K562 (cell line): ENCODE results near the gene ASB15. TPM values are rescaled to one million over a fixed set of nuclear protein-coding genes. Genes with fewer than 3 reads are reported as not detected.
A peak's percentile ranks its signal among the peaks of the same experiment; 100 is the strongest.

Source experiments
- ATAC-seq: fragments of 200-7000 bp; cut with Tn5 transposase; 3 replicates; pipeline ENCODE4 v1.9.1; 2020; ENCODE audit warnings: moderate library complexity
- BruUV-seq: library from RNA; stranded (reverse); fragments of 400-500 nt; replicated peaks from 2 replicates; lab custom pipeline; 2021; lab: Mats Ljungman, UMichigan
- CTCF ChIA-PET: fragments of 300-600 bp; formaldehyde crosslinking; extraction: SDS; loops from one replicate; lab custom pipeline; 2021; ENCODE audit warnings: low intra/inter-chr PET ratio; lab: Yijun Ruan, JAX
- POLR2A ChIA-PET: fragments of 300-600, 350-650 bp; sonication (Branson Sonifier 250); formaldehyde crosslinking; extraction: SDS; loops from one replicate; lab custom pipeline; 2021; ENCODE audit warnings: antibody characterized with exemption, inconsistent platforms; lab: Yijun Ruan, JAX
- DNase-seq, 4 experiments: peaks; one replicate each; pipeline versions ENCODE4 v3.0.0 to v3.0.0-alpha.2; 2011 to 2018; ENCODE audit warnings: low spot score in 3 of 4, mixed read lengths in 3 of 4; ENCODE audit errors: extremely low read depth in 1 of 4
- FAIRE-seq: peaks from 2 replicates; lab custom pipeline; 2011; peaks lifted over from hg19 to GRCh38; lab: Jason Lieb, UNC
- H2AFZ ChIP-seq: 2 replicates; pipeline ENCODE4 v1.6.0; 2011; ENCODE audit warnings: low read depth, low read length, control low read depth, inconsistent platforms
- H3K27ac ChIP-seq: fragments of 200-600 bp; 3 replicates; pipeline ENCODE4 v1.8.0; 2011; ENCODE audit warnings: low read depth, mild to moderate bottlenecking, control low read depth, inconsistent platforms, low read length, moderate library complexity, mixed read lengths; ENCODE audit errors: extremely low read depth
- H3K27me3 ChIP-seq, 2 experiments: fragments of 300-600 bp in 1 of 2; 2 replicates in 1 of 2; 3 replicates in 1 of 2; pipeline versions ENCODE4 v1.6.0 to v1.8.0; 2011; ENCODE audit warnings: inconsistent platforms in 2 of 2, low read length in 2 of 2, mild to moderate bottlenecking in 1 of 2, mixed read lengths in 1 of 2, moderate library complexity in 1 of 2; ENCODE audit not compliant: control insufficient read depth in 2 of 2, insufficient read depth in 2 of 2
- H3K36me3 ChIP-seq: fragments of 300-600 bp; 3 replicates; pipeline ENCODE4 v1.8.0; 2011; ENCODE audit warnings: mild to moderate bottlenecking, low read length, inconsistent platforms; ENCODE audit not compliant: control insufficient read depth, insufficient read depth
- H3K4me1 ChIP-seq, 2 experiments: fragments of 200-600 bp in 1 of 2; replicated peaks in 1 of 2; 2 replicates in 1 of 2; 3 replicates in 1 of 2; pipeline versions ENCODE4 v1.5.1 to v1.8.0; 2011; ENCODE audit warnings: inconsistent platforms in 2 of 2, low read length in 2 of 2, mild to moderate bottlenecking in 1 of 2, mixed read lengths in 1 of 2, moderate library complexity in 1 of 2; ENCODE audit not compliant: control insufficient read depth in 2 of 2, insufficient read depth in 2 of 2
- H3K4me2 ChIP-seq: 2 replicates; pipeline ENCODE4 v1.6.1; 2011; ENCODE audit warnings: low read length, control low read depth, inconsistent platforms, mixed read lengths; ENCODE audit not compliant: insufficient read depth
- H3K4me3 ChIP-seq: fragments of 200-600 bp; sonication (generic), shearing (Covaris generic); 2 replicates; pipeline ENCODE4 v1.5.1; 2016; ENCODE audit warnings: control low read depth, inconsistent platforms
- H3K79me2 ChIP-seq: fragments of 200-600 bp; 3 replicates; pipeline ENCODE4 v1.8.0; 2011; ENCODE audit warnings: low read length, inconsistent platforms; ENCODE audit not compliant: control insufficient read depth, insufficient read depth
- H3K9ac ChIP-seq, 2 experiments: 2 replicates each; pipeline versions ENCODE4 v1.6.0 to v1.6.1; 2011; ENCODE audit warnings: low read depth in 2 of 2, low read length in 2 of 2, control low read depth in 1 of 2, inconsistent platforms in 1 of 2, mild to moderate bottlenecking in 1 of 2, mixed read lengths in 1 of 2; ENCODE audit not compliant: insufficient read depth in 1 of 2
- H3K9me1 ChIP-seq: one replicate; pipeline ENCODE4 v1.6.0; 2011; ENCODE audit warnings: inconsistent platforms, mild to moderate bottlenecking, low read length, moderate library complexity; ENCODE audit not compliant: control insufficient read depth, insufficient read depth
- H3K9me3 ChIP-seq: replicated peaks from 2 replicates; pipeline ENCODE4 v1.5.1; 2011; ENCODE audit warnings: low read depth, low read length, inconsistent platforms; ENCODE audit not compliant: control insufficient read depth, insufficient read depth
- H4K20me1 ChIP-seq: replicated peaks from 2 replicates; pipeline ENCODE4 v1.6.1; 2011; ENCODE audit warnings: low read length, inconsistent platforms, mixed read lengths; ENCODE audit not compliant: control insufficient read depth, insufficient read depth
- BHLHE40 ChIP-seq: IDR thresholded peaks from 2 replicates; pipeline ENCODE4 v1.6.1; 2011; ENCODE audit warnings: low read length, improper control_type of control experiment
- C11orf30 ChIP-seq: fragments of 450-650 bp; IDR thresholded peaks from 2 replicates; pipeline ENCODE4 v1.6.1; 2016; ENCODE audit warnings: low read depth, mild to moderate bottlenecking
- DACH1 ChIP-seq: fragments of 450-650 bp; IDR thresholded peaks from 2 replicates; pipeline ENCODE4 v1.6.1; 2018; ENCODE audit not compliant: partially characterized antibody
- EP400 ChIP-seq: fragments of 450-650 bp; IDR thresholded peaks from 2 replicates; pipeline ENCODE4 v1.6.1; 2017; ENCODE audit warnings: antibody characterized with exemption, mild to moderate bottlenecking, moderate library complexity
- FOSL1 ChIP-seq: fragments of 200-800 bp; sonication (Bioruptor generic); conservative IDR thresholded peaks from 2 replicates; pipeline ENCODE4 v1.6.1; 2016; ENCODE audit warnings: missing genetic modification characterization, missing compliant biosample characterization
- HDAC2 ChIP-seq: fragments of 450-650 bp; IDR thresholded peaks from 2 replicates; pipeline ENCODE4 v1.6.1; 2016; ENCODE audit warnings: mild to moderate bottlenecking
- HMG20B ChIP-seq: fragments of 250-450 bp; sonication (Bioruptor Pico); IDR thresholded peaks from 2 replicates; pipeline ENCODE4 v1.5.0; 2021; ENCODE audit warnings: mild to moderate bottlenecking
- MAFF ChIP-seq: IDR thresholded peaks from 2 replicates; pipeline ENCODE4 v1.6.1; 2012; ENCODE audit warnings: low read length, improper control_type of control experiment
- MAFG ChIP-seq: fragments of 450-650 bp; conservative IDR thresholded peaks from 2 replicates; pipeline ENCODE4 v1.6.1; 2016; ENCODE audit warnings: missing genetic modification characterization, missing compliant biosample characterization
- MAFK ChIP-seq: IDR thresholded peaks from 2 replicates; pipeline ENCODE4 v1.6.1; 2011; ENCODE audit warnings: low read length, improper control_type of control experiment
- NCOA2 ChIP-seq, 2 experiments: fragments of 450-650 bp; IDR thresholded peaks; 2 replicates each; pipeline ENCODE4 v1.6.1; 2018; ENCODE audit warnings: mild to moderate bottlenecking in 2 of 2, moderate library complexity in 1 of 2; ENCODE audit not compliant: partially characterized antibody in 2 of 2
- NRF1 ChIP-seq, 2 experiments: fragments of 450-650 bp; IDR thresholded peaks in 1 of 2; conservative IDR thresholded peaks in 1 of 2; 2 replicates each; pipeline ENCODE4 v1.6.1; 2014; ENCODE audit warnings: mild to moderate bottlenecking in 2 of 2
- SREBF1 ChIP-seq: fragments of 150-350 bp; IDR thresholded peaks from 2 replicates; pipeline ENCODE4 v1.6.1; 2014; ENCODE audit warnings: antibody characterized with exemption, low read depth, low read length, borderline replicate concordance
- SRSF7 ChIP-seq: fragments of 200-400 bp; formaldehyde crosslinking; optimal IDR thresholded peaks from 2 replicates; pipeline ENCODE3; 2017; ENCODE audit warnings: mild to moderate bottlenecking, low read depth, low read length
- ZNF316 ChIP-seq: fragments of 450-650 bp; IDR thresholded peaks from 2 replicates; pipeline ENCODE4 v1.6.1; 2016
- ZNF785 ChIP-seq: fragments of 250-450 bp; sonication (Bioruptor Pico); IDR thresholded peaks from 2 replicates; pipeline ENCODE4 v1.4.0; 2020; ENCODE audit warnings: mild to moderate bottlenecking
- WGBS: fragments of 100-300 bp; shearing (Covaris generic); methylation state at CpG from one replicate; pipeline ENCODE4 v1.1.6; 2016; ENCODE audit warnings: low coverage, mixed read lengths; ENCODE audit not compliant: insufficient coverage; ENCODE audit errors: missing lambda C conversion rate; 5-methylcytosine and 5-hydroxymethylcytosine counted together
- in situ Hi-C: fragments of 300-500 bp; cut with MboI; formaldehyde crosslinking; loops from 4 replicates; pipeline ENCODE4 v1.15.0; 2018; ENCODE audit warnings: inconsistent platforms, mixed read lengths
- intact Hi-C: fragments of 100-400 bp; cut with micrococcal nuclease; formaldehyde crosslinking; loops from 2 replicates; pipeline ENCODE4 v1.14.2; 2022
- polyA plus RNA-seq, 8 experiments: library from polyadenylated mRNA; depleted of rRNA in 4 of 8; stranded (reverse) in 5 of 8; unstranded in 3 of 8; fragments of >200 nt; fragmentation: Nextera tagmentation in 2 of 8; fragmentation: Illumina TruSeq in 1 of 8; extraction: Ambion mirVana in 2 of 8; extraction: Trizol in 1 of 8; gene quantifications; 2 replicates each; pipeline versions ENCODE4 v1.2.1 to v1.2.3, GENCODE V29; 2011 to 2014; ENCODE audit warnings: inconsistent platforms in 1 of 8, missing spikeins in 1 of 8
- total RNA-seq, 7 experiments: library from RNA; depleted of rRNA in 6 of 7; stranded (reverse); fragments of >200 nt in 6 of 7; fragmentation: Illumina TruSeq in 2 of 7; extraction: Trizol in 2 of 7; gene quantifications; 2 replicates each; pipeline versions ENCODE4 v1.2.1 to v1.2.3, GENCODE V29; 2011 to 2021; ENCODE audit warnings: low replicate concordance in 1 of 7

Gene ASB15
- total and polyA plus RNA-seq, 9 of the 15 experiments (the other 6 are each of a cell fraction or from before 2014, with no cell fraction given): 0.03 to 0.14 (median 0.04) TPM; not detected in 3

- ChIA-PET CTCF (no interaction called here), POLR2A (no interaction called here)
- Histone ChIP-seq H2AFZ (no peak overlapping the region), H3K9ac (no peak overlapping the region), H3K36me3 (no peaks in the 10 kb centered on the region), H3K79me2 (no peaks in the 10 kb centered on the region), H3K4me2 (no peak overlapping the region), H4K20me1 (no peaks in the 10 kb centered on the region), H3K4me1 (no peaks in the 10 kb centered on the region), H3K9me3 (no peaks in the 10 kb centered on the region), H3K27ac (no peak overlapping the region), H3K4me3 (no peak overlapping the region), H3K27me3 (no peaks in the 10 kb centered on the region; a peak in 1 of 5 replicates), H3K9me1 (no peaks in the 10 kb centered on the region)
- intact Hi-C loops: no loop called here
- in situ Hi-C loops: no loop called here
- no peak for TF ChIP-seq SRSF7
- TF ChIP-seq C11orf30: peak; percentile 71
- TF ChIP-seq ZNF316: peak; percentile 88
- peak; percentile 70 for TF ChIP-seq MAFK
- peak; percentile 66; the same call in 1 of the 2 replicates for TF ChIP-seq MAFG (tag)
- TF ChIP-seq MAFF: peak; percentile 77
- DNase-seq (no peak), ATAC-seq (no peak), FAIRE-seq (no peak)
- WGBS: 15% methylated on average over 2 of the region's 2 CpGs
- BruUV-seq: no TSS peak
Observed at GRCh38 chr7:123632808-123633207, 31.2 kb downstream of the ASB15 start.

GRCh38 chr7:123633553-123633952 is 31.9 kb downstream of the ASB15 start:
- H3K27me3 ChIP-seq: no peaks in the 10 kb centered on the region; a peak in 1 of 5 replicates
- TF ChIP-seq HMG20B (CRISPR knock-in tag): no peak
- no peak for TF ChIP-seq DACH1
- TF ChIP-seq SREBF1: no peak
- peak; percentile 81 for TF ChIP-seq BHLHE40
- TF ChIP-seq ZNF785: no peak
- peak; percentile 43 to 56; a peak in 3 of 4 replicates for TF ChIP-seq NRF1 (conservative IDR thresholded peaks at IDR 0.05 in 1 of 2, IDR thresholded peaks at IDR 0.05 in 1 of 2)
- TF ChIP-seq EP400: no peak
- no peak for TF ChIP-seq HDAC2
- TF ChIP-seq NCOA2 (IDR thresholded peaks at IDR 0.05; ENCODE audit: partially characterized antibody in 2 of 2): no peak
- 0 out of 2 replicates have a peak, but pooled peaks have one; percentile 28 for TF ChIP-seq FOSL1 (tag)
- TF ChIP-seq, all 486 proteins: peak for 3
- Histone ChIP-seq H3K9me1 (no peaks in the 10 kb centered on the region), H3K4me3 (no peak overlapping the region), H4K20me1 (no peaks in the 10 kb centered on the region), H3K4me2 (no peak overlapping the region), H2AFZ (no peak overlapping the region), H3K27ac (no peak overlapping the region), H3K36me3 (no peaks in the 10 kb centered on the region), H3K79me2 (no peaks in the 10 kb centered on the region), H3K4me1 (no peaks in the 10 kb centered on the region), H3K9ac (no peak overlapping the region), H3K9me3 (no peaks in the 10 kb centered on the region)
- FAIRE-seq (no peak), DNase-seq (no peak), ATAC-seq (no peak)
- 46% methylated on average over 7 of the region's 7 CpGs for WGBS
- in situ Hi-C loops (no loop called here), intact Hi-C loops (no loop called here)
- ChIA-PET CTCF (no interaction called here), POLR2A (no interaction called here)
- BruUV-seq: no TSS peak
